Kidney capillary endothelial cell (primary cell): Measurements from ENCODE around the gene TBC1D2B.

Source experiments
- DNase-seq: peaks from one replicate; pipeline ENCODE4 v3.0.0-alpha.2; 2018; ENCODE audit warnings: low spot score

The TBC1D2B gene

DNA sequence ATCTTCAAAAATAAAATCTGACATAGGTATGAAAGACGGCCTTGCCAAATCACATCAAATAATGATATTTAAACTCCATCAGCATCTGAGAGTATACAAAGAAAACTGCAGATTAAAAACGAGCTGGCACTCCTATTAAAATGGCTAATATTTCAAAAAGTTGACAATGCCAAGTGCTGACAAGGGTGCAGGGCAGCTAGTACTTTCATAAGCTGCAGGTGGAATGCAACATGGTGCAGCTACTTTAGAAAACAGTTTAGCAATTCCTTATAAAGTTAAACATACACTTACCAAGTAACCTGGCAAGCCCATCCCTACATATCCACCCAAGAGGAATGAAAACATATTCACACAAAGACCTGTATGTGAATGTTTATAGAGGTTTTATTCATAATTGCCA is 23.0 kb downstream of the TBC1D2B start:
- DNase-seq, result no peak

GRCh38 chr15:78052545-78052944 is 25.0 kb downstream of the TBC1D2B start:
- DNase-seq, result no peak

GRCh38 chr15:78052001-78052401 is 25.5 kb downstream of the TBC1D2B start:
- DNase-seq, result no peak

GRCh38 chr15:78051596-78051995 is 25.9 kb downstream of the TBC1D2B start:
- no peak for DNase-seq

- DNase-seq, result no peak
These were observed 26.7 kb downstream of the TBC1D2B start for GRCh38 chr15:78050826-78051225.

- DNase-seq, result no peak
These were observed 27.1 kb downstream of the TBC1D2B start for GRCh38 chr15:78050441-78050809.

- no peak for DNase-seq
These were observed 27.6 kb downstream of the TBC1D2B start for GRCh38 chr15:78049691-78050440.

GRCh38 chr15:78048628-78048920 is 28.9 kb downstream of the TBC1D2B start:
- DNase-seq, result no peak

DNA sequence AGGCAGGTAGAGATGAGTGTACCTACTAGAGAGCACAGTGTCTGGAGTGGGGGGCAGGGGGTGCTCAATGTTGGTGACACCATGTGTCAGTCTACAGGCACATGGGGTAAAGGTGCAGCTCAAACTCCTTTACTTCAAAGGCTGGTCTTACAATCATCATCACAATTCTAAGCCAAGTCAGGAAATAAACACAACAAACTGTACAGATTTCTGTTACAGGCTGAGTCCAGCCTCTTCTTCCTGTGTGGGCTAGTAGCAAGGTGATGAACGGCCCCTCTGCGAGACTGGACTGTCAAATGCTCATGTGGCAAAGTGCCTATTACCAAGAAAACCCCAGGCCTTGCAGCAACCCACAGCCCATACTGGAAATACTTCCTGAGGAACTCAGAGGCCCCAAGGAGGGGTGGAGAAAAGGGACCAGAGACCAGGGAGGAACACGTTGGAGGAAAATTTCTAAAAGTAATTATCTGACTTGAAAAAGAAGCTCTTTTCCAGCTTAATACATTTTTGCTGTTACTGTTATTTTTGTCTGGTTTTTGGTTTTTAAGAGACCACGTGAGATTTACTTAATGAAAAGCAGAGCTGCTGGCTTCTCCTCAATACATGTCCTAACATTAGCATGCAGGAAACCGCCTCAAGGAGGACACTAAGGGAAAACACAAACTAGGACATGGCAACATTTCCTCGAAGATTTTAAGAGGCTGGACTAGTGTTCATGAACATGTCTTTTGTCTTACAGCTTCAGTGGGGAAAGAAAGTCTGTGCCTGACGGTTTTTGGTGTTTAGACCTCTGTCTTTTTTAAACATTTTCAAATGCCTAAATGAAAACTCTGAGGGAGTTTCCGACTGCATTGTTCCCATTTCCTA is 29.5 kb downstream of the TBC1D2B start:
- DNase-seq, result no peak

GRCh38 chr15:78046796-78047341 is 30.6 kb downstream of the TBC1D2B start:
- DNase-seq, result no peak

GRCh38 chr15:78045189-78045588 is 32.3 kb downstream of the TBC1D2B start:
- no peak for DNase-seq

- no peak for DNase-seq
These were observed 32.9 kb downstream of the TBC1D2B start for GRCh38 chr15:78044407-78045155.

GRCh38 chr15:78041946-78042345 is 35.6 kb downstream of the TBC1D2B start:
- DNase-seq, result no peak

DNA sequence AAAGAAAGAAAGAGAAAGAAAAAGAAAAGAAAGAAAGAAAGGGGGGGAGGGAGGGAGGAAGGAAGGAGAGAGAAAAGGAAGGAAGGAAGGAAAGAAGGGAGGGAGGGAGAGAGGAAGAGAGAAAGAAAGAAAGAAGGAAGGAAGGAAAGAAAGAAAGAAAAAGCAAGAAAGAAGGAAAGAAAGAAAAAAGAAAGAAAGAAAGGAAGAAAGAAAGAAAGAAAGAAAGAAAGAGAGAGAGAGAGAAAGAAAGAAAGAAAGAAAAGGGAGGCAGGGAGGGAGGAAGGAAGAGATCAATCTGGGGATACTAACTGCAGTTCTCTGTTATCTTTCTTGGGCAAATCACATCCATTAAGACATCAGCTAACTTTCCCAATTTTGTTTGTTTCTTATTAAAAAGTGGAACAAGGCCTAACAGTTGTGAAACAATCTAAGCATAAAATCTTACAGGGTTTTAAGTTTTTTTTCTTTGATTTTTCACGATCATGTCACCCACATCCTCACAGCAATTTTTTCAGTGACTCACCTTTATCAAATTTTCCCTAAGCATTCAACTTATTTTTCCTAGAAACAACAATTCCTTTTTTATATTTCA is 36.8 kb downstream of the TBC1D2B start:
- no peak for DNase-seq

DNA sequence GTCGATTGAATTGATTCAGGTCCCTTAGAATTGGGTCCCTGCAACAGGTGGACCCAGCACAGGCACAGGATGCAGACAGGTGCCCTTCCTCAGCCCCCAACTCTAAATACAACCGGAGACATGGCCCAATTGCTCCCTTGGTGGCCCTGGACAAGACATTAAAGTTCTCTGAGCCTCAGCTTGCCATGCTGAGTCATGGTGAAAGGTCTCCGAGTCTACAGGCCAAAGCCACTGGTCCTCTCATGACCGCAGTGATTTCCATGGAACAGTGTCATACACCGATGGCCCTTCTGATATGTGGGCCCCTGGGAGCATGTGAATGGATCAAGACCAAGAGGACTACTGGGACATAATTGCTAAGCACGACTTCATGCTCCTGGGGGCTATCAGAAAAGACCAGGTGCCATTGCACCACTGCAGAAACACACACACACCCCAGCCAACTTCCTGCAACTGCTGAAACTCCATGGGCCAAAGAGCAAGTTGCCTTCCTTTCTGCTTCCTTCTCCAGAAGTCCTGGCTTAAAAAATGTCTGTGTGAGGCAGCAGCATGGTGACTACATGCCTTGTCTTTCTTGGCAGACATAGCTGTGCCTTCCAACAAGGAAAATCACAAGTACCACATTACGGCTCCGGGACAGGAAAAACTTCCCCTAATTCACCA is 38.8 kb downstream of the TBC1D2B start:
- DNase-seq, result no peak

DNA sequence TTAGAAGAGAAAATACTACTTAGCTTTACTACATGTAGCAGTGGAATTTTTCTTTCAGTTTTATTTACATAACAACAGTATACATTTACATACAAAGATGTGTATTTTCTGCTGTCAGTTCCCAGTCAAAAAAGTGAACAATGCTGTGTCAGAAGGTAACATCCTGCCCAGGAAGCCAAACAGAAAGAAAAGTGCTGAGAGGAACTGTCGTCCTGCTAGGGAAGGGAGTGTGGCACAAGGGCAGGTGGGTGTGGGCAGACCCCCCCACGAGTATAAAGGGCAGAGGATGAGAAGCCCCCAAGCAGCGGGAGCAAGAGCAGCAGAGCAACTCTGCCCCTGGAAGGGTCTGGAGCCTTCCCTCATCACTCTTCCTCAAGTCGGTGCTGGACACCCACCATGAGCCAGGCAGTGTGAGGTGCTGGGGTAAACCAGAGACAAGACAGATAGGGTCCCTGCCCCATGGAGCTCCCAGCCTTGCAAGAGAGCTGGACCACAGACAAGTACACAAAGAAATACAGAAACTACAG is 39.7 kb downstream of the TBC1D2B start:
- no peak for DNase-seq

GRCh38 chr15:78037328-78037727 is 40.2 kb downstream of the TBC1D2B start:
- DNase-seq, result no peak

DNA sequence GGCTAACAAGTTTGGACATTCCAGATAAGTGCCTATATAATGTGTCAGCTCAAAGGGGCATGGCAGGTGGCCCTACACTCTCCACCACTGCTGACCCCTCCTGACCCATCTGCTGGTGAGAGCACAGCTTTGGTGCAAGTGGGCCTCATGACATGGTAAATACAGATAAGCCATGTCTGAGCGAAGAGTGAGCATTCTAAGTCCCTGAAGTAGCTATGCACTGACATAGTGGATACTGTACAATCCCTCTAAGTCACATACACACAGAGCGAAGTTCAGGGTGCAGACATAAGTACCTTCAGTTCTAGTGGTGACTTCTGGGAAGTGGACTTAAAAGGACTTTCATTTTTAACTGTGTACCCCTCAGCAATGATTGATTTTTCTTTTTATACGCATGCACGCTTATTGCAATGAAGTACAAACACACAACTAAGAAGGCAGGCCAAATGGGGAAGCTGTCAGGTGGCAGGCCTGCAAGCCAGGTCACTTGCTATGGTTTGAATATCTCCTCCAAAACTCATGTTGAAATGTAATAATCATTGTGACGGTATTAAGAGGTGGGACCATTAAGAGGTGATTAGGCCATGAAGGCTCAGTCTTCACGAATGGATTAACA is 41.5 kb downstream of the TBC1D2B start:
- no peak for DNase-seq

GRCh38 chr15:78035321-78035751 is 42.2 kb downstream of the TBC1D2B start:
- peak; percentile 59 for DNase-seq

- no peak for DNase-seq
These were observed 42.9 kb downstream of the TBC1D2B start for GRCh38 chr15:78034495-78035191.
